Measurements from ENCODE around the gene TMED3. TPM values are rescaled to one million over a fixed set of nuclear protein-coding genes. Genes with fewer than 3 reads are reported as not detected.
A peak's percentile ranks its signal among the peaks of the same experiment; 100 is the strongest.

Gene TMED3
- total RNA-seq, 1 experiment from 2014 or later: 137 TPM

DNA sequence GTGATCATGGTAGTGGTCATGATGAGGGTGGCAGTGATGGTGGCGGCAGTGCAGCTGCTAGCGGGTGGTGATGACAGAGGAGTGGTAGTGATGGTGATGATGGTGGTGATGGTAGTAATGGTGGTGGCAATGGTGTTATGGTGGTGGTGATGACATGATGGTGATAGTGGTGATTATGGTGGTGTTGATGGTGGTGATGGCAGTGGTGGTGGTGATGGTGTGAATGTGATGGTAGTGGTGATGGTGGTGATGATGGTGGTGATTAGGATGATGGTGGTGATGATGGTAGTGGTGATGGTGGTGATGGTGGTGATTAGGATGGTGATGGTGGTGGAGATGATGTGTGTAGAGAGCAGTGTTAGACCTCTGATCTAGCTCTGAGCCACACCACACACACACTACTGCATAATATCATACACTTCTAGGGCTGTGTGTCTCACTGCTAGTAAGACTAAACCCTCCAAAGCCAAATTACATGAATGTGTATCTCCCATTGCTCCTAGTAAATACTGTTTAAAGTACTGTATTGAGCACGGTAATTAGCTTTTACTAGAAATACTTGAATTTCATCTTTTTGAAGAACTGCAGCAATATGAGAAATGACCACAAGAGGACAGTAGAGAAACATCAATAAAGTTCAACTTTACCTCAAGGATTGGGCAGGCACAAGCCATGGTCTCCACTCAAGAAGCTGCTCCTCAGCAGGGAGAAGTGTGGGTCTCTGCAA lies 28.8 kb downstream of the TMED3 start:
- TF ChIP-seq, protein P1, sequence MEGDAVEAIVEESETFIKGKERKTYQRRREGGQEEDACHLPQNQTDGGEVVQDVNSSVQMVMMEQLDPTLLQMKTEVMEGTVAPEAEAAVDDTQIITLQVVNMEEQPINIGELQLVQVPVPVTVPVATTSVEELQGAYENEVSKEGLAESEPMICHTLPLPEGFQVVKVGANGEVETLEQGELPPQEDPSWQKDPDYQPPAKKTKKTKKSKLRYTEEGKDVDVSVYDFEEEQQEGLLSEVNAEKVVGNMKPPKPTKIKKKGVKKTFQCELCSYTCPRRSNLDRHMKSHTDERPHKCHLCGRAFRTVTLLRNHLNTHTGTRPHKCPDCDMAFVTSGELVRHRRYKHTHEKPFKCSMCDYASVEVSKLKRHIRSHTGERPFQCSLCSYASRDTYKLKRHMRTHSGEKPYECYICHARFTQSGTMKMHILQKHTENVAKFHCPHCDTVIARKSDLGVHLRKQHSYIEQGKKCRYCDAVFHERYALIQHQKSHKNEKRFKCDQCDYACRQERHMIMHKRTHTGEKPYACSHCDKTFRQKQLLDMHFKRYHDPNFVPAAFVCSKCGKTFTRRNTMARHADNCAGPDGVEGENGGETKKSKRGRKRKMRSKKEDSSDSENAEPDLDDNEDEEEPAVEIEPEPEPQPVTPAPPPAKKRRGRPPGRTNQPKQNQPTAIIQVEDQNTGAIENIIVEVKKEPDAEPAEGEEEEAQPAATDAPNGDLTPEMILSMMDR (IDR thresholded peaks at IDR 0.05): peak; percentile 89
- no peak for TF ChIP-seq POLR2AphosphoS5 (IDR thresholded peaks at IDR 0.05; ENCODE audit: low read depth, low read length)
- peak; percentile 36 for DNase-seq (ENCODE audit: low read depth, low spot score)
- ChIA-PET CTCF (interaction anchor here (0.6 to 1.2 kb wide), 5 partner anchors 29 to 623 kb away, joined by 3 to 9 read pairs (median 3); no protein-coding TSS in a partner anchor), POLR2A (no interaction called here)
- in situ Hi-C loops (cut with HindIII; ENCODE audit: low pct_unique_long_range_greater_than_20kb, low sequenced_read_pairs) (no loop called here), intact Hi-C loops (cut with micrococcal nuclease; ENCODE audit: unreplicated experiment) (loop anchor here (10.0 kb wide), 1 partner anchor 515 kb away; no protein-coding TSS in a partner anchor)
- BruUV-seq (replicated peaks): no TSS peak
- Histone ChIP-seq H3K4me1 (ENCODE audit: control insufficient read depth, insufficient read depth, low read length) (no peaks in the 10 kb centered on the region), H3K27me3 (ENCODE audit: control insufficient read depth, insufficient read depth, low read length) (no peaks in the 10 kb centered on the region), H3K27ac (ENCODE audit: low read length) (no peak overlapping the region), H3K4me3 (ENCODE audit: low read depth in 2 of 2, low read length in 2 of 2) (no peak overlapping the region), H3K36me3 (ENCODE audit: control insufficient read depth, insufficient read depth, low read length) (no peaks in the 10 kb centered on the region), H3K9me3 (ENCODE audit: control insufficient read depth, insufficient read depth, low read depth, low read length) (no peaks in the 10 kb centered on the region)
- ATAC-seq: peak; percentile 62; the same call in 1 of the 2 replicates

DNA sequence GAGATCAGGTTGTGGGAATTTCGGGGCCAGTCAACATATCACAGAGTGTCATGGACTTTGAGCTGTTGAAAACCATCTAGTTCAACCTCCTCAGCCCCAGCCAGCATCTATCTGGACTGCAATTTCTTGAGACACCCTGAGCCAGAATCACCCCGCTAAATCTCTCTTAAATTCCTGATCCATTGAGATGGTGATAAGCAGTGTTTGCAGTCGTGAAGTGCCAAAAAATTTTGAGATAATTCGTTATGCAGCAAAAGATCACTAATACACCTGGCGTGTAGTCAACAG lies 29.3 kb downstream of the TMED3 start:
- POLR2A ChIA-PET: interaction anchor here (0.7 kb wide), 1 partner anchor 249 kb away, joined by 4 read pairs; no protein-coding TSS in a partner anchor
- in situ Hi-C loops (cut with HindIII; ENCODE audit: low pct_unique_long_range_greater_than_20kb, low sequenced_read_pairs): no loop called here
- H3K4me3 ChIP-seq (ENCODE audit: low read depth in 2 of 2, low read length in 2 of 2): no peak overlapping the region
- ATAC-seq (no peak), DNase-seq (ENCODE audit: low read depth, low spot score) (no peak)
- no TSS peak for BruUV-seq (replicated peaks)
- H3K27me3 ChIP-seq (ENCODE audit: control insufficient read depth, insufficient read depth, low read length): no peaks in the 10 kb centered on the region
- H3K4me1 ChIP-seq (ENCODE audit: control insufficient read depth, insufficient read depth, low read length): no peaks in the 10 kb centered on the region
- no peaks in the 10 kb centered on the region for H3K9me3 ChIP-seq (ENCODE audit: control insufficient read depth, insufficient read depth, low read depth, low read length)
- H3K36me3 ChIP-seq (ENCODE audit: control insufficient read depth, insufficient read depth, low read length): no peaks in the 10 kb centered on the region
- TF ChIP-seq, protein P1 (IDR thresholded peaks at IDR 0.05): peak; percentile 68
- TF ChIP-seq, protein P2, sequence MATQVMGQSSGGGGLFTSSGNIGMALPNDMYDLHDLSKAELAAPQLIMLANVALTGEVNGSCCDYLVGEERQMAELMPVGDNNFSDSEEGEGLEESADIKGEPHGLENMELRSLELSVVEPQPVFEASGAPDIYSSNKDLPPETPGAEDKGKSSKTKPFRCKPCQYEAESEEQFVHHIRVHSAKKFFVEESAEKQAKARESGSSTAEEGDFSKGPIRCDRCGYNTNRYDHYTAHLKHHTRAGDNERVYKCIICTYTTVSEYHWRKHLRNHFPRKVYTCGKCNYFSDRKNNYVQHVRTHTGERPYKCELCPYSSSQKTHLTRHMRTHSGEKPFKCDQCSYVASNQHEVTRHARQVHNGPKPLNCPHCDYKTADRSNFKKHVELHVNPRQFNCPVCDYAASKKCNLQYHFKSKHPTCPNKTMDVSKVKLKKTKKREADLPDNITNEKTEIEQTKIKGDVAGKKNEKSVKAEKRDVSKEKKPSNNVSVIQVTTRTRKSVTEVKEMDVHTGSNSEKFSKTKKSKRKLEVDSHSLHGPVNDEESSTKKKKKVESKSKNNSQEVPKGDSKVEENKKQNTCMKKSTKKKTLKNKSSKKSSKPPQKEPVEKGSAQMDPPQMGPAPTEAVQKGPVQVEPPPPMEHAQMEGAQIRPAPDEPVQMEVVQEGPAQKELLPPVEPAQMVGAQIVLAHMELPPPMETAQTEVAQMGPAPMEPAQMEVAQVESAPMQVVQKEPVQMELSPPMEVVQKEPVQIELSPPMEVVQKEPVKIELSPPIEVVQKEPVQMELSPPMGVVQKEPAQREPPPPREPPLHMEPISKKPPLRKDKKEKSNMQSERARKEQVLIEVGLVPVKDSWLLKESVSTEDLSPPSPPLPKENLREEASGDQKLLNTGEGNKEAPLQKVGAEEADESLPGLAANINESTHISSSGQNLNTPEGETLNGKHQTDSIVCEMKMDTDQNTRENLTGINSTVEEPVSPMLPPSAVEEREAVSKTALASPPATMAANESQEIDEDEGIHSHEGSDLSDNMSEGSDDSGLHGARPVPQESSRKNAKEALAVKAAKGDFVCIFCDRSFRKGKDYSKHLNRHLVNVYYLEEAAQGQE (IDR thresholded peaks at IDR 0.05; ENCODE audit: insufficient read depth in 1 of 2, low read depth in 2 of 2, low read length in 1 of 2): no peak
- intact Hi-C loops (cut with micrococcal nuclease; ENCODE audit: unreplicated experiment): loop anchor here (10.0 kb wide), 1 partner anchor 515 kb away; no protein-coding TSS in a partner anchor
- no peak overlapping the region for H3K27ac ChIP-seq (ENCODE audit: low read length)
- CTCF ChIA-PET: interaction anchor here (0.6 to 1.2 kb wide), 3 partner anchors 13 to 41 kb away, joined by 3 to 9 read pairs (median 7); no protein-coding TSS in a partner anchor
